Bronchial epithelial cell (primary cell): ENCODE results near the gene RITA1. TPM values are rescaled to one million over a fixed set of nuclear protein-coding genes. Genes with fewer than 3 reads are reported as not detected.

Experiments used
- DNase-seq: peaks from one replicate; pipeline ENCODE4 v3.0.0-alpha.2; 2010; ENCODE audit warnings: low read depth
- FAIRE-seq: peaks from 2 replicates; lab custom pipeline; 2011; peaks lifted over from hg19 to GRCh38; lab: Jason Lieb, UNC
- H3K27me3 ChIP-seq: 2 replicates; pipeline ENCODE4 v1.5.1; 2011; ENCODE audit warnings: low read length; ENCODE audit not compliant: control insufficient read depth, insufficient read depth
- H3K36me3 ChIP-seq: 2 replicates; pipeline ENCODE4 v1.5.1; 2011; ENCODE audit warnings: low read length; ENCODE audit not compliant: control insufficient read depth, insufficient read depth
- H3K4me3 ChIP-seq: 2 replicates; pipeline ENCODE4 v1.5.1; 2011; ENCODE audit warnings: mild to moderate bottlenecking, low read depth, low read length, control low read depth
- total RNA-seq: library from RNA; depleted of rRNA; stranded (reverse); fragments of >200 nt; gene quantifications from 2 replicates; pipeline ENCODE4 v1.2.1, GENCODE V29; 2014
- TF ChIP-seq, protein P1 (sequence below): IDR thresholded peaks from 2 replicates; pipeline ENCODE4 v1.5.1; 2011; ENCODE audit warnings: mild to moderate bottlenecking, moderate library complexity, low read length, control low read depth, inconsistent platforms; ENCODE audit not compliant: insufficient read depth, severe bottlenecking

RITA1 gene
- total RNA-seq, 1 donor from 2014 or later, result 17.6 TPM

GRCh38 chr12:113240395-113240794, 54.9 kb downstream of the RITA1 start:
- TF ChIP-seq, protein P1, sequence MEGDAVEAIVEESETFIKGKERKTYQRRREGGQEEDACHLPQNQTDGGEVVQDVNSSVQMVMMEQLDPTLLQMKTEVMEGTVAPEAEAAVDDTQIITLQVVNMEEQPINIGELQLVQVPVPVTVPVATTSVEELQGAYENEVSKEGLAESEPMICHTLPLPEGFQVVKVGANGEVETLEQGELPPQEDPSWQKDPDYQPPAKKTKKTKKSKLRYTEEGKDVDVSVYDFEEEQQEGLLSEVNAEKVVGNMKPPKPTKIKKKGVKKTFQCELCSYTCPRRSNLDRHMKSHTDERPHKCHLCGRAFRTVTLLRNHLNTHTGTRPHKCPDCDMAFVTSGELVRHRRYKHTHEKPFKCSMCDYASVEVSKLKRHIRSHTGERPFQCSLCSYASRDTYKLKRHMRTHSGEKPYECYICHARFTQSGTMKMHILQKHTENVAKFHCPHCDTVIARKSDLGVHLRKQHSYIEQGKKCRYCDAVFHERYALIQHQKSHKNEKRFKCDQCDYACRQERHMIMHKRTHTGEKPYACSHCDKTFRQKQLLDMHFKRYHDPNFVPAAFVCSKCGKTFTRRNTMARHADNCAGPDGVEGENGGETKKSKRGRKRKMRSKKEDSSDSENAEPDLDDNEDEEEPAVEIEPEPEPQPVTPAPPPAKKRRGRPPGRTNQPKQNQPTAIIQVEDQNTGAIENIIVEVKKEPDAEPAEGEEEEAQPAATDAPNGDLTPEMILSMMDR, result no peak
- FAIRE-seq, result no peak
- no peaks in the 10 kb centered on the region for H3K27me3 ChIP-seq

GRCh38 chr12:113241191-113242025, 55.9 kb downstream of the RITA1 start:
- TF ChIP-seq, protein P1, result no peak
- peak; percentile 98 for DNase-seq
- Histone ChIP-seq H3K4me3 (no peak overlapping the region), H3K27me3 (no peaks in the 10 kb centered on the region), H3K36me3 (no peaks in the 10 kb centered on the region)
- no peak for FAIRE-seq

More at GRCh38 chr12:113240395-113240794, 54.9 kb downstream of the RITA1 start:
- H3K4me3 ChIP-seq, result no peak overlapping the region
- no peaks in the 10 kb centered on the region for H3K36me3 ChIP-seq
- no peak for DNase-seq

Other genes starting within 250 kb of the RITA1 start
- gene OAS3, start 247.2 kb upstream of the RITA1 start, total RNA-seq, result 1.3 TPM in 2 replicates
- gene OAS2, start 207.2 kb upstream of the RITA1 start, total RNA-seq, result 0.64 and 0.79 TPM in 2 replicates
- gene DTX1, start 129.0 kb upstream of the RITA1 start, total RNA-seq, result not detected in 2 replicates
- gene RASAL1, start 50.0 kb upstream of the RITA1 start, total RNA-seq, result 0.26 and 2.3 TPM in 2 replicates
- gene CFAP73, start 36.0 kb upstream of the RITA1 start, total RNA-seq, result not detected in 2 replicates
- 31.4 and 40.5 TPM in 2 replicates for gene DDX54, start 243 bp upstream of the RITA1 start, total RNA-seq
- gene TPCN1, start 35.7 kb downstream of the RITA1 start, total RNA-seq, result 9.0 and 11.3 TPM in 2 replicates
- gene SLC8B1, start 149.4 kb downstream of the RITA1 start, total RNA-seq, result 9.0 and 12.9 TPM in 2 replicates
- 6.8 and 8.8 TPM in 2 replicates for gene PLBD2, start 172.9 kb downstream of the RITA1 start, total RNA-seq
- gene SDS, start 218.2 kb downstream of the RITA1 start, total RNA-seq, result not detected in 2 replicates
- gene SDSL, start 236.7 kb downstream of the RITA1 start, total RNA-seq, result 4.7 and 21.5 TPM in 2 replicates